Occipital lobe (tissue), 2 donors: ENCODE results near the gene SPAG5. TPM values are rescaled to one million over a fixed set of nuclear protein-coding genes. Genes with fewer than 3 reads are reported as not detected.

Source experiments
- DNase-seq: peaks from one replicate; lab custom pipeline; 2025; lab: John Stamatoyannopoulos, UW
- total RNA-seq: library from RNA; depleted of rRNA; stranded (reverse); fragments of >200 nt; gene quantifications from one replicate; pipeline ENCODE4 v1.2.3, GENCODE V29; 2014

The SPAG5 gene
- total RNA-seq, 1 donor from 2014 or later, result 4.7 TPM

- DNase-seq, result no peak
These were observed 26.4 kb downstream of the SPAG5 start for GRCh38 chr17:28572259-28573039.

- DNase-seq, result peak; percentile 94
These were observed 27.3 kb downstream of the SPAG5 start, which contains the start of gene PIGS for GRCh38 chr17:28571361-28572122. Gene PIGS (minus strand): TSS chr17:28571524. CDS start chr17:28571496, 28 bp downstream.

GRCh38 chr17:28570716-28571360, 28.0 kb downstream of the SPAG5 start:
- DNase-seq, result peak; percentile 11

GRCh38 chr17:28569446-28569845, 29.4 kb downstream of the SPAG5 start:
- no peak for DNase-seq

GRCh38 chr17:28567604-28568003, 31.2 kb downstream of the SPAG5 start:
- no peak for DNase-seq

GRCh38 chr17:28563475-28563874, 35.4 kb downstream of the SPAG5 start:
- no peak for DNase-seq

- DNase-seq, result no peak
These were observed 43.8 kb downstream of the SPAG5 start for GRCh38 chr17:28555022-28555421.

- DNase-seq, result no peak
These were observed 44.3 kb downstream of the SPAG5 start for GRCh38 chr17:28554565-28554964.

GRCh38 chr17:28553000-28553505, 45.8 kb downstream of the SPAG5 start:
- DNase-seq, result no peak

- DNase-seq, result peak; percentile 52
These were observed 46.4 kb downstream of the SPAG5 start, which contains the start of gene UNC119 for GRCh38 chr17:28552176-28552999. Gene UNC119 (minus strand): TSS chr17:28552624. CDS start chr17:28552557, 67 bp downstream.

GRCh38 chr17:28551421-28552175, 47.2 kb downstream of the SPAG5 start:
- DNase-seq, result no peak

GRCh38 chr17:28550858-28551257, 48.0 kb downstream of the SPAG5 start:
- no peak for DNase-seq

GRCh38 chr17:28549236-28550132, 49.3 kb downstream of the SPAG5 start:
- no peak for DNase-seq

GRCh38 chr17:28548417-28549130, 50.3 kb downstream of the SPAG5 start:
- no peak for DNase-seq

GRCh38 chr17:28547623-28548416, 51.0 kb downstream of the SPAG5 start:
- peak; percentile 40 for DNase-seq

GRCh38 chr17:28547096-28547622, 51.7 kb downstream of the SPAG5 start:
- DNase-seq, result no peak

- no peak for DNase-seq
These were observed 52.9 kb downstream of the SPAG5 start for GRCh38 chr17:28545787-28546415.
